Endothelial cell of umbilical vein (primary cell): ENCODE data around the gene TPP1. TPM values are rescaled to one million over a fixed set of nuclear protein-coding genes. Genes with fewer than 3 reads are reported as not detected.

Experiments
- BruUV-seq: library from RNA; stranded (reverse); fragments of 400-500 nt; replicated peaks from 2 replicates; lab custom pipeline; 2021; lab: Mats Ljungman, UMichigan
- CTCF ChIA-PET: fragments of 300-600, 350-600 bp; sonication (Branson Sonifier 250); formaldehyde crosslinking; loops from one replicate; lab custom pipeline; 2021; ENCODE audit warnings: antibody characterized with exemption, inconsistent platforms; lab: Charles Lee
- POLR2A ChIA-PET: fragments of 300-600, 350-600 bp; sonication (Branson Sonifier 250); formaldehyde crosslinking; loops from one replicate; lab custom pipeline; 2021; ENCODE audit warnings: antibody characterized with exemption, inconsistent platforms; lab: Charles Lee
- DNase-seq: peaks from one replicate; pipeline ENCODE4 v3.0.0-alpha.2; 2011; ENCODE audit warnings: low read depth, low spot score
- FAIRE-seq: peaks from 2 replicates; lab custom pipeline; 2011; peaks lifted over from hg19 to GRCh38; lab: Jason Lieb, UNC
- H2AFZ ChIP-seq: 2 replicates; pipeline ENCODE4 v1.6.0; 2012; ENCODE audit warnings: low read depth, low read length, control low read depth, inconsistent platforms
- H3K27ac ChIP-seq: 2 replicates; pipeline ENCODE4 v1.5.1; 2011; ENCODE audit warnings: low read depth, mild to moderate bottlenecking, control low read depth, low read length, moderate library complexity; ENCODE audit not compliant: insufficient read depth
- H3K27me3 ChIP-seq, 2 experiments: 2 replicates each; pipeline versions ENCODE4 v1.6.0 to v1.6.1; 2011; ENCODE audit warnings: low read length in 2 of 2, mixed read lengths in 1 of 2; ENCODE audit not compliant: control insufficient read depth in 2 of 2, insufficient read depth in 2 of 2
- H3K36me3 ChIP-seq, 2 experiments: 2 replicates in 1 of 2; 3 replicates in 1 of 2; pipeline ENCODE4 v1.5.1; 2011; ENCODE audit warnings: low read length in 2 of 2, mild to moderate bottlenecking in 1 of 2, moderate library complexity in 1 of 2; ENCODE audit not compliant: control insufficient read depth in 2 of 2, insufficient read depth in 2 of 2; ENCODE audit errors: extremely low read depth in 1 of 2
- H3K4me1 ChIP-seq: 3 replicates; pipeline ENCODE4 v1.5.1; 2011; ENCODE audit warnings: mild to moderate bottlenecking, low read length; ENCODE audit not compliant: control insufficient read depth, insufficient read depth; ENCODE audit errors: extremely low read depth
- H3K4me2 ChIP-seq: 2 replicates; pipeline ENCODE4 v1.6.1; 2011; ENCODE audit warnings: low read length, control low read depth, mixed read lengths; ENCODE audit not compliant: insufficient read depth
- H3K4me3 ChIP-seq, 3 experiments: fragments of 200-600 bp in 1 of 3; sonication (generic), shearing (Covaris generic) in 1 of 3; replicated peaks in 1 of 3; 2 replicates each; pipeline ENCODE4 v1.5.1; 2011 to 2016; ENCODE audit warnings: control low read depth in 3 of 3, low read length in 3 of 3, mild to moderate bottlenecking in 2 of 3, inconsistent platforms in 1 of 3, low read depth in 1 of 3, moderate library complexity in 1 of 3; ENCODE audit not compliant: insufficient read depth in 1 of 3
- H3K79me2 ChIP-seq: 2 replicates; pipeline ENCODE4 v1.6.0; 2012; ENCODE audit warnings: low read length, inconsistent platforms; ENCODE audit not compliant: control insufficient read depth, insufficient read depth
- H3K9ac ChIP-seq: replicated peaks from 2 replicates; pipeline ENCODE3; 2011; ENCODE audit warnings: low read length, control low read depth; ENCODE audit not compliant: insufficient read depth; ENCODE audit errors: extremely low read depth
- H3K9me1 ChIP-seq: replicated peaks from 3 replicates; pipeline ENCODE4 v1.6.0; 2011; ENCODE audit warnings: mild to moderate bottlenecking, low read length; ENCODE audit not compliant: control insufficient read depth, insufficient read depth; ENCODE audit errors: extremely low read depth
- H3K9me3 ChIP-seq: replicated peaks from 2 replicates; pipeline ENCODE4 v1.5.1; 2012; ENCODE audit warnings: low read length, inconsistent platforms; ENCODE audit not compliant: control insufficient read depth, insufficient read depth
- H4K20me1 ChIP-seq: replicated peaks from 2 replicates; pipeline ENCODE3; 2011; ENCODE audit warnings: mild to moderate bottlenecking, low read length; ENCODE audit not compliant: control insufficient read depth, insufficient read depth; ENCODE audit errors: extremely low read depth
- EZH2 ChIP-seq: IDR thresholded peaks from 2 replicates; pipeline ENCODE4 v1.6.1; 2012; ENCODE audit warnings: borderline replicate concordance, low read depth, mild to moderate bottlenecking, moderate library complexity, low read length, inconsistent platforms; ENCODE audit not compliant: severe bottlenecking
- FOS ChIP-seq: IDR thresholded peaks from 2 replicates; pipeline ENCODE4 v1.6.1; 2011; ENCODE audit warnings: mild to moderate bottlenecking, low read length, moderate library complexity, borderline replicate concordance; ENCODE audit not compliant: insufficient read depth
- GATA2 ChIP-seq: IDR thresholded peaks from 2 replicates; pipeline ENCODE4 v1.7.0; 2011; ENCODE audit warnings: low read depth, mild to moderate bottlenecking, moderate library complexity, mixed read lengths, low read length; ENCODE audit not compliant: insufficient read length, insufficient read depth
- JUN ChIP-seq: IDR thresholded peaks from 2 replicates; pipeline ENCODE4 v1.6.1; 2011; ENCODE audit warnings: borderline replicate concordance, low read depth; ENCODE audit not compliant: insufficient read length, insufficient read depth
- MAX ChIP-seq: IDR thresholded peaks from 2 replicates; pipeline ENCODE4 v1.6.1; 2011; ENCODE audit not compliant: insufficient read depth, insufficient read length
- POLR2A ChIP-seq: IDR thresholded peaks from 2 replicates; pipeline ENCODE4 v1.6.1; 2012; ENCODE audit warnings: low read depth, mild to moderate bottlenecking, control low read depth, low read length
- POLR2AphosphoS5 ChIP-seq: IDR thresholded peaks from 2 replicates; pipeline ENCODE4 v1.6.1; 2012; ENCODE audit warnings: low read depth, mild to moderate bottlenecking, control low read depth, low read length, moderate library complexity; ENCODE audit not compliant: insufficient read depth
- dilution Hi-C: fragments of 300-500 bp; cut with MboI; formaldehyde crosslinking; loops from one replicate; pipeline ENCODE4 v1.15.0; 2019; ENCODE audit warnings: low sequenced_read_pairs; ENCODE audit not compliant: extremely low pct_ligation_motif_present
- intact Hi-C: fragments of 100-400 bp; cut with micrococcal nuclease; formaldehyde crosslinking; loops from one replicate; pipeline ENCODE4 v1.10.0; 2022
- polyA plus RNA-seq, 4 experiments: library from polyadenylated mRNA; depleted of rRNA in 3 of 4; stranded (reverse) in 3 of 4; unstranded in 1 of 4; fragments of >200 nt; gene quantifications; 2 replicates each; pipeline versions ENCODE4 v1.2.1 to v1.2.3, GENCODE V29; 2011 to 2012; ENCODE audit warnings: missing spikeins in 1 of 4
- total RNA-seq: library from RNA; stranded (reverse); gene quantifications from 2 replicates; pipeline ENCODE4 v1.2.3, GENCODE V29; 2021
- TF ChIP-seq, protein P1 (sequence below), 2 donors: IDR thresholded peaks; 1 replicate in 1 of 2; 2 replicates in 1 of 2; pipeline ENCODE4 v1.5.1; 2011; ENCODE audit warnings: low read length in 2 of 2, mild to moderate bottlenecking in 2 of 2, moderate library complexity in 2 of 2, control low read depth in 1 of 2, inconsistent platforms in 1 of 2, low read depth in 1 of 2; ENCODE audit not compliant: insufficient read depth in 1 of 2; ENCODE audit errors: extremely low read depth in 1 of 2

TPP1 gene
- total and polyA plus RNA-seq, 2 donors (not counting 3 experiments of a cell fraction or from before 2014, with no cell fraction given) = 124 to 224 TPM

GRCh38 chr11:6569706-6570105 is 49.5 kb downstream of the TPP1 start:
- intact Hi-C loops (no loop called here), dilution Hi-C loops (no loop called here)
- Histone ChIP-seq H3K9ac (no peak overlapping the region), H3K4me2 (no peak overlapping the region), H2AFZ (no peak overlapping the region), H3K27me3 (no peaks in the 10 kb centered on the region), H3K27ac (no peak overlapping the region), H4K20me1 (no peaks in the 10 kb centered on the region), H3K9me3 (no peaks in the 10 kb centered on the region), H3K4me3 (no peak overlapping the region), H3K9me1 (no peaks in the 10 kb centered on the region), H3K36me3 (no peaks in the 10 kb centered on the region), H3K4me1 (peaks cover 6% of the 10 kb centered on the region), H3K79me2 (no peaks in the 10 kb centered on the region)
- FAIRE-seq (no peak), DNase-seq (no peak)
- TF ChIP-seq POLR2AphosphoS5 (no peak), MAX (no peak), FOS (no peak), JUN (no peak), POLR2A (no peak), EZH2 (no peak), GATA2 (no peak)
- TF ChIP-seq, protein P1, sequence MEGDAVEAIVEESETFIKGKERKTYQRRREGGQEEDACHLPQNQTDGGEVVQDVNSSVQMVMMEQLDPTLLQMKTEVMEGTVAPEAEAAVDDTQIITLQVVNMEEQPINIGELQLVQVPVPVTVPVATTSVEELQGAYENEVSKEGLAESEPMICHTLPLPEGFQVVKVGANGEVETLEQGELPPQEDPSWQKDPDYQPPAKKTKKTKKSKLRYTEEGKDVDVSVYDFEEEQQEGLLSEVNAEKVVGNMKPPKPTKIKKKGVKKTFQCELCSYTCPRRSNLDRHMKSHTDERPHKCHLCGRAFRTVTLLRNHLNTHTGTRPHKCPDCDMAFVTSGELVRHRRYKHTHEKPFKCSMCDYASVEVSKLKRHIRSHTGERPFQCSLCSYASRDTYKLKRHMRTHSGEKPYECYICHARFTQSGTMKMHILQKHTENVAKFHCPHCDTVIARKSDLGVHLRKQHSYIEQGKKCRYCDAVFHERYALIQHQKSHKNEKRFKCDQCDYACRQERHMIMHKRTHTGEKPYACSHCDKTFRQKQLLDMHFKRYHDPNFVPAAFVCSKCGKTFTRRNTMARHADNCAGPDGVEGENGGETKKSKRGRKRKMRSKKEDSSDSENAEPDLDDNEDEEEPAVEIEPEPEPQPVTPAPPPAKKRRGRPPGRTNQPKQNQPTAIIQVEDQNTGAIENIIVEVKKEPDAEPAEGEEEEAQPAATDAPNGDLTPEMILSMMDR (IDR thresholded peaks at IDR 0.05; ENCODE audit: extremely low read depth in 1 of 2, insufficient read depth in 1 of 2, low read depth in 1 of 2, low read length in 2 of 2) = no peak
- ChIA-PET POLR2A (interaction anchor here (0.5 kb wide), 1 partner anchor 16 kb away, joined by 3 read pairs; no protein-coding TSS in a partner anchor), CTCF (interaction anchor here (1.3 to 2.8 kb wide), 3 partner anchors 34 to 48 kb away, joined by 3 to 23 read pairs (median 6); partner anchors contain the start of genes ILK and RRP8)
- BruUV-seq = no TSS peak
